Measurements from ENCODE around the gene TFAP2C.

The TFAP2C gene

DNA sequence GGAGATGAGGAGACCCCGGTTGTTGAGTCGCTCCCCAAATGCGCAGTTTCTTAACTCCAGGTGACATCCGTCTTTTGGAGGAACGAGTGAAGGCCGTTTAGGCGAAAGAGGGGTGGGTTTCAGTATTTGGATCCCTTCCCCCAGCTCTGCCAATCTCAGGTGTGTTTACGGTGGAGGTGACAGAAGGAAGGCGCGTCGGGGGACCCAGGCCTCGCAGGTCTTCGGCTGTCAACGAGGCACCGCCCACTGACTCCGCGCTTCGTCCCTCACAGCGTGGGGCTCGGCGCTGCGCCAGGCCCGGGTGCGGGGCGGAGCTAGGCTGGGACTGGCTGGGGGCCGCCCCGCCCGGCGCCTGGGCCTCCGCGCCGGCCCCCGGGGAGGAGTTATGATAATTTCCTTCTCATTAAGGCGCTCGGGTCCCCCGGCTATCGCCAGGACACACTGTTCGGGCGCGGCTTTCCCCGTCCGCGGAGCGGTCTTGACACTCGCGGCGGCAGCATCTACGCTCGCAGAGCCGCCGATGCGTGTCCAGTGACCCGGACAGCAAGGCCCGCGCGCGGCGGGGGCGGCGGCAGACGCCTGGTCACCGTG, at the start of gene TFAP2C:
Gene TFAP2C (plus strand): TSS at position 434 of the 591 bp plus-strand sequence. CDS start 239 bp downstream, outside the sequence.
- no peak for DNase-seq

DNA sequence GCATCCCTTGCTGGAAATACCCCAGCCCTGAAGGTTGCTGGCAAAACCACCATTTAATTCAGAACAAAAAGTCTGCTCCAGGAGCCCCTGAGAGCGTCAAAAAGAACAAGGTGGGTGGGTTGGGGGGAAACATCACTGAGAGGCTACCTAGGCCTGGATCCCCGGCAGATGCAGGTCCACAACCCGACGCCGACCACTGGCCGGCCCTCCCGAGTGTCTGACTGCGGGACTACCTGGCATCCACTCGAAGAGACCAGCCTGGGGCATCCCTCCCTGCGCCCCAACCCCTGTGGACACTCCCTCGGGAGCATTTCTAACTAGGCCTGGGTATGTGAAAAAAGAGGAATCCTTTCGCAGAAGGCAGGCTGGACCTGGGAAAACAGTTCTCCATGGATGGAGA, 48.9 kb upstream of the TFAP2C start:
- DNase-seq = no peak

DNA sequence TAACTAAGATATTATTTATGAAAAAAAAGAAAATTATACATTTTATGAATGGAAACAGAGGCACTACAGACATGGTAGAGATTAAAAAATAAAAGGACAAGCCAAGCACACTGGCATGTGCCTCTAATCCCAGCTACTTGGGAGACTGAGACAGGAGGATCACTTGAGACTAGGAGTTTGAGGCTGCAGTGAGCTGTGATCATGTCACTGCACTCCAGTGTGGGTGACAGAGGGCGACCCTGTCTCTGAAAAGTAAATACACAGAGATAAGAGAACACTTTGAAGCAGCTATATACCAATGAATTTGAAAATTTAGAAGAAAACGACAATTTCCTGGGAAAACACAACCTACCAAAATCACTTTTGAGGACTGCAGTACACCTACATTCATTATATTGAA, 47.4 kb upstream of the TFAP2C start:
- no peak for DNase-seq

DNA sequence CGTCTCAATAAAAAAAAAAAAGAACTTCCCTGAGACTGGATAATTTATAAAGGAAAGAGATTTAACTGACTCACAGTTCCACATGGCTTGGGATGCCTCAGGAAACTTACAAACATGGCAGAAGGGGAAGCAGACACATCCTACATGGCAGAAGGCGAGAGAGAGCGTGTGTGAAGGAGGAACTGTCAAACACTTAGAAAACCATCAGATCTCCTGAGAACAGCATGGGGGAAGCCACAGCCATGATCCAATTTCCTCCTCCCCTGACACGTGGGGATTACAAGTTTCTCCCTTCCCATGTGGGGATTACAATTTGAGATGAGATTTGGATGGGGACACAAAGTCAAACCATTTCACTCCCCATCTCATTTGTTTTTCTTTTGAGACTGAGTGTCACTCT, 46.6 kb upstream of the TFAP2C start:
- DNase-seq = no peak

DNA sequence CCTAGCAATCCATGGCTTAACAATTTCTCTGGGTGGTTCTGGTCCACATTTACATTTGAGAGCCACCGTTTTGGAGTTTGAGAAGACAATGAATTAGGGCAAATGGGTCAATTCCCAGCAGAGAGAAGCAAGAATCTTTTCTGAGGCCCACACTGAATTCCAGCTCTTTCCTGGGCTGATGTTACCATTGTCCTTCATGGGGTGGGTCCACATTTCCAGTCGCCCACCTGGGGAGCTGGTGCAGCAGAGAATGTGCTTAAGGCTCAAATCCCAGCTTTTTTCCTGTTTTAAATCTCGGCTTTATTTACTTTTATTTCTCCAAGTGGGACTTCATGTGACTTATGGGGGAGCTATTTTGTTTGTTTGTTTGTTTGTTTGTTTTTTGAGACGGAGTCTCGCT, 44.2 kb upstream of the TFAP2C start:
- no peak for DNase-seq

DNA sequence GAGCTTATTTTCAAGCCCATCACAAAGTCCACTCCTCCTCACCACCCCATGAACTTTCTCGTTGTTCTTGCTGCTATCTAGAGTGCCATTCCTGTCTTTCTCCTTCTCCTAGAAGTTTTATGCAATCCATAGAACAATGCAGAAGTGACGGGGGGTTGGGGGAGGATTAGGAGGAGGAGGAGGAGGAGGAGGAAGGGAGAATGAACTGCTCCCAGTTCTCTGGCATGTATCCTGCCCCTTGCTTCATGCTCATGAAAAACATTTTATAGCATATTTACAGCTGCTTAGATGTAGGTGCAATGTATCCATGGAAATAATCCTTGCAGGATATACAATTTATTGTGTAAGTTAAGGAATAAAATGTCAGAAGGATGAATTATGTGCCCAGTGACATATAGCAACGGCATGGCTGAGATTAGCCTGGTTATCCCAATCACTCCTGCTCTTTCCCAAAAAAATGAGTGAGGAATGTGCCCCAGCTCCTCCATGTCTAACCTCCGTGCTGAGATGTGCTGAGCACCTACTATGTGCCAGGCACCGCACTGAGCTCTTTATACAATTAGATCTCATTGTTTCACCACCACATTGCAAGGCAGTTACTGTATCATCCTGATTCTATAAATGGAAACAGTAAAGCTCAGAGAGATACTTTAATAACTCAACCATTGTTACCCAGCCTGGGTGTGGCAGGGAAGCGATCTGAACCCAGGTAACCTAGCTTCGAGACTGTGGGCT, 41.6 kb upstream of the TFAP2C start:
- DNase-seq = no peak

DNA sequence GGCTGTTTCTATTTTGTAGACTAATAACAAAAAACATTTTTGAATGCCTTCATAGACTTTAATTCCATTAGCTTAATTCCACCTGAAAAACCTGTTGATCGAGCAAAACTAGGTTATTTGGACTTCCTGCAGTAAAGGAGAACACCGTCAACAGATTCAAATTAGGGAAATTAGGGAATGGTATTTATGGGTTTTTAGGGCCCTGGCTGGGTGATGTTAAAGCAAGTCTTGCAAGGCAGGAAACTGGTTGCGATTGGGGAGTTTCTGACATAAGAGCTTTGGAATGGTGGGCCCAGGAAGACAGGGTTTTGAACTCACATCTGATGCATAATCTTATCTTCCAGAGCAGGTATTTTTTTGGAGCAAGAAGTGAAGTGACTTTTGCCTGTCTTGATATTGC, 40.1 kb upstream of the TFAP2C start:
- no peak for DNase-seq

DNA sequence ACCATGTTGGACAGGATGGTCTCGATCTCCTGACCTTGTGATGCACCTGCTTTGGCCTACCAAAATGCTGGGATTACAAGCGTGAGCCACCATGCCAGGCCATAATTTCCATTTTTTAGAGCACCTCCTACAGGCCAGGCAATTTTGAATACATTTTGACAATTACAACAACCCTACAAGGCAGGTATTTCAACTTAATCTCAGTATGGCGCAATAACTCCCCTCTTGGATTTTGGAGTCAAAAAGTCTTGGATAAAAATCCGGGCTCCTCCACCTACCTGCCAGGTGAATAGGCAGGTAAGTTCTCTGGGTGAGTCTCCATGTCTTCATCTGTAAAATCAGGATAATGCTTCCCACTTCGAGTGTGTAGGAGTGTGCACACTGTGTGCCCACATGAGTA, 39.5 kb upstream of the TFAP2C start:
- DNase-seq = no peak

DNA sequence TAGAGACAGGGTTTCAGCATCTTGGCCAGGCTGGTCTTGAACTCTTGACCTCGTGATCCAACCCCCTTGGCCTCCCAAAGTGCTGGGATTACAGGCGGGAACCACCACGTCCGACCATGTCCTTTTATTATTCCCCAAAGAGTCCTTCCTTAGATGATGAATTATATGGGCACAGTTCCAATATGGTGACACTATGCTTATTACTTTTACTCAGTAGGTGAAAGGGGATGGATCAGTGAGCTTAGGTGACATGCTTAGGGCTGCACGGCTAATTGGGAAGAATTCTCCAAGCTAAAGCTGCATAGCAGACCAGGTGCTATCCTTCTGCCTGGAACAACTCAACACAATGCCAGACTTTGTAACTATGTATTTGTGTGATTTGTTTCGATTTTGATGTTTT, 38.2 kb upstream of the TFAP2C start:
- DNase-seq = no peak

DNA sequence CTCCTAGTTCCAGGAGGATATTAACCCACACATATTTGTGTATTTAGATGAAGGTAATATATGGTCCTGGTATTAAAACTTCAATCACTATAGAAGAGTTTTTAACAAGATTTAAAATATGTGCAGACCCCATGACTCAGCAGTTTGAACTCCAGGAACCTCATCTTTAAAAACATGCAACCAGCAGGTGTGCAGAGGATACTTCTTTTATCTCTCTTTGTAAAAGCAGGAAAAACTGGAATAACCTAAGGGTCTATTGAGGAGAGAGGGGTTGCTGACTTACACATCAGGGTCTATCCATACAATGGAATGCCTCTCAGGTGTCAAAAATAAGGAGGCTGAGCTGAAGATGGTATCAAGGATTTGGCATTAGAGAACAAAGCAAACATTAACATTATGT, 36.9 kb upstream of the TFAP2C start:
- no peak for DNase-seq

DNA sequence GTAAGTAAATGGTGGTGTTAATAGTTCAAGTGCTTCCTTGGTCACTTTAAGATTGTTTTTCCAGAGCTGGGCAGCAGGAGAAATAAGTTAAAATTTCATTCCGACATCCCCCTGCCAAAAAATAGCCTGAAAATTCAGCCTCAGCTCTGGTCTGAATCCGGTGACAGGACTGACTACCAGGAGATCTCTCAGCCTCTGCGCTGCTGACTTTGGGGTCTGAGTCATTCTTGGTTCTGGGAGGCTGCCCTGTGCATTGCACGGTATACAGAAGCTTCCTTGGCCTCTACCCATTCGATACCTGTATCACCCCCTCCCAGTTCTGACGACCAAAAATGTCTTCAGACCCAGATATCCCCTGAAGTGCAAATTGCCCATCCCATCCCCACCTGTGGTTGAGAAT, 36.3 kb upstream of the TFAP2C start:
- no peak for DNase-seq

DNA sequence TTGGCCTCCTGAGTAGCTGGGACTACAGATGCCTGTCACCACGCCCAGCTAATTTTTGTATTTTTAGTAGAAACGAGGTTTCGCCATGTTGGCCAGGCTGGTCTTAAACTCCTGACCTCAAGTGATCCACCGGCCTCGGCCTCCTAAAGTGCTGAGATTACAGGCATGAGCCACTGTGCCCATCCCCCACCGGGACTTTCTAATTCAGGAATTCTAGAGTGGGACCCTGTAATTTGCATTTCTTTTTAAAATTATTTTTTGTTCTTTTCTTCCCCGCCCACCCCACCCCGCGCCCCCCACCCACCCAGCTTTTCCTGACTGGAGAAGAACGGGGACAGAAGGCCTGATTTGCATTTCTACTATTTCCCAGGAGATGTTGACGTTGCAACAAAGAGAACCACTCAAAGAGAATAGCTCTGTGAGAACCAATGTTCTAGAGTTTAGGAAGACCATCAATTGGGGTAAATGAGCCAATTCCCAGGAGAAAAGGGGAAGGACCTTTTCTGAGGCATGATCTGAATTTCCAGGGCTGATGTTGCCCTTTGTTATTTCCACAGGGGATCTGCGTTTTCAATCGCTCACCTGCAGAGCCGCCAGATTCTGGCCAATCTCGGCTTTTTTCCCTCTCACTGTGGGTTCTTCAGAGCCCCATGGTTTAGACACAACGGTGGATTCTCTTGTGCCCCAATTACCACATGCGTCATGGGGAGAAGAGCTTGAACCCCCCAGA, 33.2 kb upstream of the TFAP2C start:
- DNase-seq = no peak

DNA sequence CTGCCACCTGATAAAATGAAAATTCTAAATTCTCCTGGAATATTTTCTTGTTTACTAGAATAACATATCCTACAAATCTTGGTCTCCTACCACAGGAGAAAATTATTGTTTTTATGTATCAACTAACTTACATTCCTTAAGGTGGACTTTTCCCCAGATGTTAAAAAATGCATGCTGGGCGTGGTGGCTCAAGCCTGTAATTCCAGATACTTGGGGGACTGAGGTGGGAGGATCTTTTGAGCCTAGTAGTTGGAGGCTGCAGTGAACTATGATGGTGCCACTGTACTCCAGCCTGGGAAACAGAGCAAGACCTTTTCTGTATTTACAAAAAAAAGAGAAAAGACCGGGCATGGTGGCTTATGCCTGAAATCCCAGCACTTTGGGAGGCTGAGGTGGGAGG, 27.9 kb upstream of the TFAP2C start:
- DNase-seq = no peak

DNA sequence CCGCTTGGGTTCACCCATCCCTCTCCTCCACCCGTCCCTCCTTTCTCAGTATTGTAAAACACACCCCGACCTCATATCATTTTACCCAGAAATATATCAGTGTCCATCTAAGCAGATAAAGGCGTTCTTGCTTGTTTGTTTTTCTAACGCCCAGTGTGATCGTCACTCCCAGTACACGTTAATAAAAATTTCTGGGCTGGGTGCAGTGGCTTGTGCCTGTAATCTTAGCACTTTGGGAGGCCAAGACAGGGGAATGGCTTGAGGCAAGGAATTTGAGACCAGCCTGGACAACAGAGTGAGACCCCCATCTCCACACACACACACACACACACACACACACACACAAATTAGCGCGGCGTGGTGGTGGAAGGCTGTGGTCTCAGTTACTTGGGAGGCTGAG, 24.4 kb upstream of the TFAP2C start:
- DNase-seq = no peak

DNA sequence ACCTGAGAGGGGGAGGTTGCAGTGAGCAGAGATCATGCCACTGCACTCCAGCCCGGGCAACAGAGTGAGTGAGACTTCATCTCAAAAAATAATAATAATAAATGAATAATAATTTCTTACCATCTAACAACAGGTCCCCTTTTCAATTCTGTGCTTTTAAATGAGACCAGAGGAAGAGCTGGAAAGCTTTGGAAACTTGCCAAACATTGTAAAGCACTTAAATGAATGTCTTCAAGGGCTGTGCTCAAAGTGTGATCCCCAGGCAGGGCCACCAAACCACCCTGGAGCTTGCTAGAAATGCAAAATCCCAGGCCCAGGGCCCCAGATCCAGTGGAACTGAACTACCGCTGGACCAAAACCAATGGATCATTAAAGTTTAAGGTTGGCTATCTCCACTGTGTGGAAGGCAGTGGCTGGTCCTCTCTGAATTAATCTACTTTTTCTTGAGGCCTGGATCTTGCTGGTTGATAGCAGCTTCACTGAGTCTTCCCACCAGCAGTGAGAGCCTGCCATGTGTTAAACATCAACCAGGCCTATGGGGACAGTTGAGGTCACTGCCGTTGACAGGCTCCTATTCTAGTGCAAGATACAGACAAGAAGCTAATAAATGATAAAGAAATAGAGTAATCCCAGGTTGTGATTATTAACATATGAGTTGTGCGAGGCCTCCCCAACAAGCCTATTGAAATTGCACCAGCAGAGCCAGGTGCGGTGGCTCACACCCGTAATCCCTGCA, 23.7 kb upstream of the TFAP2C start:
- DNase-seq = no peak

DNA sequence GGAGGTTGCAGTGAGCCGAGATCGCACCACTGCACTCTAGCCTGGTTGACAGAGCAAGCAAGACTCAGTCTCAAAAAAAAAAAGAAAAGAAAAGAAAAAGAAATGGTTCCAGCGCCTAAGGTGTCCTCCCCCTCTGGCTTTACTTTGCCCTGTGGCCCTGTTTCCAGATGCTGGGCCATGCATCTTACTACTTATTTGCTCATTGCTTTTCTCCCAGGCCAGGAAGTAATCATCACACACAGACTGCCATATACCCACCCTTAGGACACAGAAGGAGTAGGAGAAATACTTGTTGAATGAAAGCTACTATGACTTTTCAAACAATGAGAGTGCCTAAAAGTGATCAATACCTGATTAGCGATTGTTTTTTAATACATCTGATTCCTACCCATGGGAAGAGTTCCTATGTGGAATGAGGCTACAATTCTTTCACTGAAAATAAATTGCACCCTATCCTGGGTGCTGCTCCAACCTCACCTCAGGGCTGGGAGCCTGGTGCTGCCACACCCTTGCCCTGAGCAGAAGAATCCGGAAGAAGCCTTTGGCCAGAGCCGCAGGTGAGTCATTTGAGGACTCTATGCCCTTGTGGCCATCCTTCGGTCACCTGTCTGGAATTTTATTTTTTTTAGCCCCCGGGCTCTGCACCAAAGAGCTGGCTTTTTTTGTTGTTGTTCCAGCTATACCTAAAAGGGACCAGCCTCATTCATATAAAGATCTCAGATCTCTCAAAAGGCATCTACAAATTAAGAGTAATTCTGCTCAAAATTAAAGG, 22.7 kb upstream of the TFAP2C start:
- no peak for DNase-seq

DNA sequence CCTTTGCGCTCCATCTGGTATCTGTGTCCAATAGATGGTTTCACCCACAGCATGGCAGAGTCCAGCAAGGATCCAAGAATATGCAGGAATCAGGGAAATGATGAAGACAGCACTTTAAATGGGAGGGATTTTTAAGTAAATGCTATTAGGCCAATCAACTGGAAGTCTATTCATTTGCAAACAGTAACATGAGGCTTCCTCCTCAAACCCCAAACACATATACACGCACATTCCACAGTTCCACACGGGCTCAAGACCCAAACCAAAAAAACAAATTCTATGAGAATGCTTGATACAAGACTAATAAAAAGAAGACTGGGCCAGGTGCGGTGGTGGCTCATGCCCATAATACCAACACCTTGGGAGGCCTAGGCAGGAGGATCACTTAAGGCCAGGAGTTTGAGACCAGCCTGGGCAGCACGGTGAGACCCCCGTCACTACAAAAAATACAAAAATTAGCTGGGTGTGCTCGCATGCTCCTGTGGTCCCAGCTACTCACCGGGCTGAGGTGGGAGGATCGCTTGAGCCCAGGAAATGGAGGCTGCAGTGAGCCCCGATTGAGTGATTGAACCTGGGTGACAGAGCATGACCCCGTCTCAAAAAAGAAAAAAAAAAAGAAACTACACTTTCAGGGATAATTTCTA, 21.9 kb upstream of the TFAP2C start:
- DNase-seq = no peak

DNA sequence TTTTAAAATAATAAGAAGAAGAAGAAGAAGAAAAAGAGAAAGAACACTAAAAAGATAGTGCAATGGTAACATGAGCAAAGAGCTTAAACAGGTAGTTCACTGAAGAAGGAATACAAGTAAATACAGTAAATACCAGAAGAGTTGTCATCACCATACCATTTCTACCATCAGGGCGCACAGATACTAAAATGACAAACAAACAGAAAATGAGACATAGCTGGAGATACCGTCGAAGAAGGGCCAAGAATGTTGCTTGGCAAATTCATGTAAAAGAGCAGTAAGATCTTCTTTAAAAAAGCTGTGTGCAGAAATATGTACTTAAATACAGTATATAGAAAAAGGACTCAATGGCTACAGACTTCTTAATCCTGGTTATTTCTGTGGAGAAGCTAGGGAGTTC, 20.7 kb upstream of the TFAP2C start:
- DNase-seq = no peak

DNA sequence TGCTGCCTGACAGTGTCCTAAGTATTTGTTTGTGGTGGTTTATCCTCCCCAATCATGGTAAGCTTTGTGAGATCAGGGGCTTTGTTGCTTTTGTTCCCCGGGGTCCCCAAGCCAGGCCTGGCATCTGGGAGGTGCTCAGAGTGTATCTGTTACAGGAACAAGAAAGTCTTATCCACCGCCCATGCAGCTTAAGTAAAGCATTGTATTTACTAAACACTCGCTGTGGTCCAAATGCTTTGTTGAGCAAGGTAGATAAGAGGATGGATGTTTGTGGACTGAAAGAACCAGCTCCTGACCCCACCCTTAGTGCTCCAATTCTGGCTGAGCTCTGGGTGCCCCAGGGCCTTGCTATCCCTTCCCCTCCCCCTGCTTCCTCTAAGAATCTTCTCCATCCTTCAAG, 19.8 kb upstream of the TFAP2C start:
- no peak for DNase-seq

DNA sequence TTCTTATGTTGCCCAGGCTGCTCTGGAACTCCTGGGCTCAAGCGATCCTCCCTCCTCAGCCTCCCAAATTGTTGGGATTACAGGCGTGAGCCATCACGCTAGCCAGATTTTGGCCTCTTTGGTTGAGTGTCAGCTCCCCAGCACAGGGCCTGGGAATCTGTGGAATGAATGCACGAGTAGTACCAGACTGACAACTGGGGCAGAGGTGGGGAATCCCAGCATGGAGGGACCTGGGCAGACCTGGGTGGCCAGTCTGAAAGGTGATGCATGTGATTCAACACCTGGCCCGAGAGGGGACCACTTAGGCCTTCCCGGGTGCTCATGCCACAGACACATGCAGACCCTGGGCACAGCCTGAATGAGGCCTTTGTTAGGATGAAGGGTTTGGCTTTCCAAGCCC, 19.0 kb upstream of the TFAP2C start:
- DNase-seq = no peak

DNA sequence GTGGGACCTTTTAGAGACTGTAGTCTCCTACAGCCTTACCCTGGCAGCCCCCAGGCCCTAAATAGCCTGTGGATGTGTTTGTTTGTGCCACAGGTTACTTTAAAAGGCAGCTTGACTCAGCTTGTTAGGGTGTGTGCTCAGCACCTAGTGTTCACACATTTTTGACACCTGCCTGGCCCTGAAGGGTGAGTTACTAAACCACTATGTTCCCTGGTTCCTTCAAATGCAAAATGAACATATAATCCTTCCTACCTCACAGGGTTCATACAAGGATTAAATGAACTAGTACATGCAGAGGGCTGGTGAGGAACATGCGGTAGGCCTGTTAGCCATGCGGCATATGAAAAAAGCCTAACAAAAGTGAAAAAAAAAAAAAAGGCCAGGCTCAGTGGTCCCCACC, 14.9 kb upstream of the TFAP2C start:
- no peak for DNase-seq

DNA sequence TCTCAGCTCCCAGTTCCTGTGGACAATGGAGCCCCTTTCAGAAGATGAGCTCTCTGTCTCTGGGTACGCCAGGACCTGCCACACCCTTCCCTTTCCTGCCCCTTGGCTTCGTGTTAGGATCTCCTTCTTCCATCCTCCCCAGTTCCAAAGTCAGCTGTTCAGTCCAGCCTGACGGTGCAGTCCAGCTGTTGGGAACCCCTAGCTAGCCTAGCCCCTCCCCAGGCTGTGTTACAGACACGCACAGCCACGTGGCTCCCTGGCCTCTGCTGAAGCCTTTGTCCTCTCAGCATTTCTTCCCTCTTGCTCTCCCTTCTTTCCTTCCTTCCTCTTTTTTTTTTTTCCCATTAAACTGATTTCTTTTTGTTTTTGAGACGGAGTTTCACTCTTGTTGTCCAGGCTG, 12.4 kb upstream of the TFAP2C start:
- DNase-seq = no peak
